Mucosa of descending colon (tissue), 3 donors: ENCODE data around the gene PPID. TPM values are rescaled to one million over a fixed set of nuclear protein-coding genes. Genes with fewer than 3 reads are reported as not detected.
A peak's percentile ranks its signal among the peaks of the same experiment; 100 is the strongest.

ENCODE experiments used
- ATAC-seq: fragments of 200-7000 bp; cut with Tn5 transposase; one replicate; pipeline ENCODE4 v1.9.1; 2020; ENCODE audit warnings: mild to moderate bottlenecking, moderate library complexity
- DNase-seq, 3 donors: peaks; one replicate each; pipeline ENCODE4 v3.0.0-alpha.2; 2020
- H3K36me3 ChIP-seq: fragments of 200-600 bp; one replicate; pipeline ENCODE4 v1.8.0; 2021; ENCODE audit warnings: low read depth, mild to moderate bottlenecking
- H3K4me1 ChIP-seq: fragments of 200-600 bp; one replicate; pipeline ENCODE4 v1.8.0; 2021; ENCODE audit warnings: low read depth, mild to moderate bottlenecking
- H3K4me3 ChIP-seq: fragments of 200-600 bp; one replicate; pipeline ENCODE4 v1.8.0; 2021; ENCODE audit warnings: mild to moderate bottlenecking
- H3K9me3 ChIP-seq: fragments of 200-600 bp; one replicate; pipeline ENCODE4 v1.8.0; 2021; ENCODE audit warnings: mild to moderate bottlenecking
- CTCF ChIP-seq: fragments of 200-600 bp; IDR thresholded peaks from one replicate; pipeline ENCODE4 v1.8.0; 2022; ENCODE audit warnings: antibody characterized with exemption, mild to moderate bottlenecking
- intact Hi-C, 2 donors: fragments of 100-400 bp; cut with DNase I in 1 of 2; cut with micrococcal nuclease in 1 of 2; formaldehyde crosslinking; loops; one replicate each; pipeline versions ENCODE4 v1.11.0 to v1.11.1; 2022; cut with DNase I, micrococcal nuclease
- total RNA-seq, 3 donors: library from RNA; stranded (reverse); fragmentation: NEBNext Ultra II Directional in 2 of 3; extraction: Animal tissue kit (Norgen Biotek cat#: 25700) in 2 of 3; gene quantifications; one replicate each; pipeline versions ENCODE4 v1.2.1 to v1.2.4, GENCODE V29; 2021 to 2023
- donor health status: DM: no; HTN: no; CAD: no; lungs with moderate emphysema.
- donor health status: DM: no; HTN: no; CAD: no.
- donor health status: DM: no; HTN: yes; CAD: no.

The PPID gene
- total RNA-seq, 3 donors from 2014 or later: 19.7 to 23.9 (median 22.2) TPM

DNA sequence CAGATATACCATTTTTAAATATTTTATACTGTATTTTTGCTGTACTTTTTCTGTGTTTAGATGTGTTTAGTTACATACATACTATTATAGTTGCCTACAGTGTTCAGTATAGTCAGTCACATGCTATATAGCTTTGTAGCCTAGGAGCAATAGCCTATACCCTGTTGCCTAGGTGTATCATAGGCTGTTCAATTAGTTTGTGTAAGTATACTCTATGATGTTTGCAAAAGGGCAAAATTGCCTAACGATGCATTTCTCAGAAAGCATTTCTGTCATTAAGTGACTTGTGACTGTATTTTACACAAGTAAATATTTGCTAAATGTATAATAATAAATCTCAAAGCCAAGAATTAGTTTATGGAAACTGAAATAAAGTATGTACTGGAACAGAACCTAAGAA lies 41.6 kb downstream of the PPID start:
- peak; percentile 38 for ATAC-seq
- DNase-seq: no peak
- H3K36me3 ChIP-seq: no peaks in the 10 kb centered on the region
- intact Hi-C loops: no loop called here
- no peaks in the 10 kb centered on the region for H3K9me3 ChIP-seq
- H3K4me3 ChIP-seq: no peak overlapping the region
- no peak for TF ChIP-seq CTCF
- no peaks in the 10 kb centered on the region for H3K4me1 ChIP-seq

GRCh38 chr4:158678767-158679166 lies 44.4 kb downstream of the PPID start:
- Histone ChIP-seq H3K4me3 (no peak overlapping the region), H3K36me3 (no peaks in the 10 kb centered on the region), H3K4me1 (no peaks in the 10 kb centered on the region), H3K9me3 (no peaks in the 10 kb centered on the region)
- intact Hi-C loops: no loop called here
- no peak for DNase-seq
- TF ChIP-seq CTCF: no peak
- peak; percentile 34 for ATAC-seq

- no peak for ATAC-seq
- Histone ChIP-seq H3K36me3 (peaks cover 4% of the 10 kb centered on the region), H3K4me3 (no peak overlapping the region), H3K9me3 (no peaks in the 10 kb centered on the region), H3K4me1 (peaks cover 8% of the 10 kb centered on the region)
- DNase-seq: no peak
- TF ChIP-seq CTCF: no peak
- intact Hi-C loops: no loop called here
Measured at GRCh38 chr4:158676076-158676475, 47.1 kb downstream of the PPID start.

- intact Hi-C loops: no loop called here
Measured at GRCh38 chr4:158673633-158674032, 49.6 kb downstream of the PPID start.

DNA sequence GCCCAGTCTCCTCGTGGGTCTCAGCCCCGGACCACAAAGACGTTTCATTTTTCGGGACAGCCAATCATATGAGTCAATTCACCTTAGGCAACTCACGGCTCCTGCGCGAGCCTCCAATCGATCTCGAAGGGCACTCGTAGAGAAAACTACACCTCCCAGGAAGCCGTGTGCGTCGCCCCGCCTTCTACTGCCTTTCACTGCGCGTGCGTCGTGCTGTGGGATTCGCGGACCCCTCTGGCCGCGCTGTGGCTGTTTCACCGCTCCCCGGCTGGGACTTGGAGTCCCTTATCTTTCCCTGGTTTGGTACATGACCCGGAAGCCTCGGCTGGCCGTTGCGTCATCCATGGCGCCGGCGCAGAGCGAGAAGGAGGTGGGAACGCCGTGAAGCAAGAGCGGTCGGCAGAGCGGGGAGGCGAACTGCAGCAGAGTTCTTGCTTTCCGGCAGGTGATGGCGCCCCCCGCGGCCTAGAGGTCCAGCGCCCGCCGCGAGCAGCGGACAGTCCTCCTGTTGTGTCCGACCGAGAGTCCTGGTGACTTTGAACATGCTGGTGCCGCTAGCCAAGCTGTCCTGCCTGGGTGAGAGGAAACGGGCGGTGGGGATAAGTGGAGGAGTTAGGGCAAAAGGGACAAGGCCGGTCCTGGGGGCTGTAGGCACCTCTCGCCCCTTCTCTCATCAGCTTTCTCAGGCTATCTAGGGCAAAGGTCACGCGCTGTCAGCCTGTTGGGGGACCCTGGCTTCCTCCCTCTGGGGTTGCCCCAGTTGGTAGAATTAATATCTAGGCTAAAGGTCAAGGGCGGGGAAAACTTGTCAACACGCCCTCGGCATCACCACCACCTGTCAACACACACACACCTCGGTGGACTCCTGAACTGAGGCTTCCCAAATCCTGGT lies 51.0 kb downstream of the PPID start, which contains the start of gene ETFDH:
ETFDH (plus strand) TSS at position 382 of the 892 bp plus-strand sequence; CDS start at position 543, 161 bp downstream.
- Histone ChIP-seq H3K9me3 (no peaks in the 10 kb centered on the region), H3K36me3 (peaks cover 4% of the 10 kb centered on the region), H3K4me3 (peak within 1 kb of the TSS; percentile 87), H3K4me1 (peaks cover 16% of the 10 kb centered on the region)
- intact Hi-C loops: no loop called here
- ATAC-seq: peak; percentile 93
- DNase-seq: peak; percentile 98 to 100 (median 99)
- peak; percentile 48 for TF ChIP-seq CTCF

More at GRCh38 chr4:158673633-158674032, 49.6 kb downstream of the PPID start:
- ATAC-seq: no peak
- TF ChIP-seq CTCF: no peak
- H3K9me3 ChIP-seq: no peaks in the 10 kb centered on the region
- H3K4me1 ChIP-seq: peaks cover 16% of the 10 kb centered on the region
- no peak overlapping the region for H3K4me3 ChIP-seq
- no peak for DNase-seq
- peaks cover 4% of the 10 kb centered on the region for H3K36me3 ChIP-seq
